HCT116 (cell line): ENCODE data around the gene TMEM184B. TPM values are rescaled to one million over a fixed set of nuclear protein-coding genes. Genes with fewer than 3 reads are reported as not detected.

Source experiments
- ATAC-seq: fragments of 200-7000 bp; cut with Tn5 transposase; 2 replicates; pipeline ENCODE4 v1.9.1; 2020; ENCODE audit warnings: mild to moderate bottlenecking, moderate library complexity
- BruUV-seq: library from RNA; stranded (reverse); fragments of 400-500 nt; replicated peaks from 2 replicates; lab custom pipeline; 2021; lab: Mats Ljungman, UMichigan
- CTCF ChIA-PET: fragments of 300-600 bp; sonication (Branson Sonifier 250); formaldehyde crosslinking; loops from one replicate; lab custom pipeline; 2021; ENCODE audit warnings: antibody characterized with exemption; lab: Charles Lee
- POLR2A ChIA-PET: fragments of 300-600, 350-600 bp; sonication (Branson Sonifier 250); formaldehyde crosslinking; loops from one replicate; lab custom pipeline; 2021; ENCODE audit warnings: antibody characterized with exemption; lab: Charles Lee
- RAD21 ChIA-PET, 2 experiments: fragments of 300-600 bp; sonication (Branson Sonifier 250); formaldehyde crosslinking; loops; one replicate each; lab custom pipeline; 2023; ENCODE audit warnings: low total read pairs in 2 of 2; ENCODE audit not compliant: uncharacterized antibody in 2 of 2, unreplicated experiment in 2 of 2, low non-redundant PET in 1 of 2; lab: Charles Lee
- DNase-seq: peaks from one replicate; pipeline ENCODE4 v3.0.0-alpha.2; 2010; ENCODE audit warnings: low read depth, low spot score
- H2AFZ ChIP-seq: fragments of 200-600 bp; shearing (Covaris generic), sonication (generic); 2 replicates; pipeline ENCODE4 v1.6.1; 2017; ENCODE audit warnings: low read depth, mixed run types, mixed read lengths, antibody characterized with exemption, low read length; ENCODE audit not compliant: poor library complexity, severe bottlenecking
- H3K27ac ChIP-seq: 2 replicates; pipeline ENCODE4 v1.5.1; 2012; ENCODE audit warnings: low read depth, low read length
- H3K27me3 ChIP-seq: fragments of 200-600 bp; sonication (generic); 2 replicates; pipeline ENCODE4 v1.6.1; 2016; ENCODE audit warnings: mixed run types, low read length, mixed read lengths; ENCODE audit not compliant: insufficient read depth
- H3K36me3 ChIP-seq, 2 experiments: fragments of 200-500 bp in 1 of 2; fragments of 200-600 bp in 1 of 2; sonication (Bioruptor generic) in 1 of 2; sonication (generic) in 1 of 2; 2 replicates each; pipeline versions ENCODE4 v1.5.1 to v1.6.1; 2014 to 2016; ENCODE audit warnings: low read length in 2 of 2, inconsistent platforms in 1 of 2, mixed read lengths in 1 of 2, mixed run types in 1 of 2; ENCODE audit not compliant: insufficient read depth in 2 of 2, control insufficient read depth in 1 of 2
- H3K4me1 ChIP-seq, 2 experiments: fragments of 200-600 bp in 1 of 2; sonication (generic) in 1 of 2; 2 replicates each; pipeline versions ENCODE4 v1.5.1 to v1.6.1; 2012 to 2017; ENCODE audit warnings: low read length in 2 of 2, inconsistent platforms in 1 of 2, mild to moderate bottlenecking in 1 of 2, mixed read lengths in 1 of 2, mixed run types in 1 of 2, moderate library complexity in 1 of 2; ENCODE audit not compliant: insufficient read depth in 2 of 2, control insufficient read depth in 1 of 2
- H3K4me2 ChIP-seq: fragments of 200-600 bp; sonication (generic); 2 replicates; pipeline ENCODE4 v1.6.1; 2017; ENCODE audit warnings: mixed run types, low read length, mixed read lengths
- H3K4me3 ChIP-seq, 2 experiments: fragments of 200-600 bp in 1 of 2; sonication (generic) in 1 of 2; replicated peaks in 1 of 2; 2 replicates each; pipeline ENCODE4 v1.5.1; 2011 to 2016; ENCODE audit warnings: low read length in 2 of 2, control low read depth in 1 of 2, low read depth in 1 of 2, mild to moderate bottlenecking in 1 of 2, mixed read lengths in 1 of 2, mixed run types in 1 of 2
- H3K79me2 ChIP-seq: fragments of 200-600 bp; sonication (generic); 2 replicates; pipeline ENCODE4 v1.6.1; 2017; ENCODE audit warnings: mild to moderate bottlenecking, mixed run types, low read length, moderate library complexity, mixed read lengths; ENCODE audit not compliant: insufficient read depth
- H3K9ac ChIP-seq: fragments of 200-600 bp; sonication (generic); 2 replicates; pipeline ENCODE4 v1.6.1; 2016; ENCODE audit warnings: low read length, mixed read lengths
- H3K9me2 ChIP-seq: fragments of 200-600 bp; sonication (generic), shearing (Covaris generic); 2 replicates; pipeline ENCODE4 v1.6.1; 2017; ENCODE audit warnings: mixed run types, mild to moderate bottlenecking, moderate library complexity; ENCODE audit not compliant: insufficient read depth
- H3K9me3 ChIP-seq, 2 experiments: fragments of 200-500 bp in 1 of 2; fragments of 200-600 bp in 1 of 2; sonication (Bioruptor generic) in 1 of 2; sonication (generic) in 1 of 2; 2 replicates each; pipeline ENCODE4 v1.6.1; 2014 to 2017; ENCODE audit warnings: low read length in 2 of 2, mixed read lengths in 2 of 2, inconsistent platforms in 1 of 2, low read depth in 1 of 2, mild to moderate bottlenecking in 1 of 2, mixed run types in 1 of 2, moderate library complexity in 1 of 2; ENCODE audit not compliant: control insufficient read depth in 1 of 2, insufficient read depth in 1 of 2
- H4K20me1 ChIP-seq: fragments of 200-600 bp; sonication (generic), shearing (Covaris generic); 2 replicates; pipeline ENCODE4 v1.6.1; 2017; ENCODE audit warnings: mixed run types, mild to moderate bottlenecking, moderate library complexity; ENCODE audit not compliant: insufficient read depth
- CBX3 ChIP-seq: IDR thresholded peaks from 2 replicates; pipeline ENCODE4 v1.6.1; 2012; ENCODE audit warnings: low read depth
- CEBPB ChIP-seq: IDR thresholded peaks from 2 replicates; pipeline ENCODE4 v1.6.1; 2012; ENCODE audit warnings: low read depth
- EGR1 ChIP-seq: IDR thresholded peaks from 2 replicates; pipeline ENCODE4 v1.6.1; 2012; ENCODE audit warnings: low read depth
- ELF1 ChIP-seq: IDR thresholded peaks from 2 replicates; pipeline ENCODE4 v1.6.1; 2012; ENCODE audit warnings: low read depth, borderline replicate concordance
- EZH2phosphoT487 ChIP-seq: fragments of 200-600 bp; IDR thresholded peaks from 2 replicates; pipeline ENCODE4 v1.6.1; 2018; ENCODE audit warnings: antibody characterized with exemption, borderline replicate concordance
- POLR2AphosphoS5 ChIP-seq: IDR thresholded peaks from 2 replicates; pipeline ENCODE4 v1.6.1; 2011; ENCODE audit warnings: mild to moderate bottlenecking, low read depth, low read length, moderate library complexity
- RAD21 ChIP-seq: IDR thresholded peaks from 2 replicates; pipeline ENCODE4 v1.6.1; 2012; ENCODE audit warnings: low read depth, mild to moderate bottlenecking
- SIN3A ChIP-seq: IDR thresholded peaks from 2 replicates; pipeline ENCODE4 v1.6.1; 2012; ENCODE audit warnings: low read depth
- SP1 ChIP-seq: IDR thresholded peaks from 2 replicates; pipeline ENCODE4 v1.6.1; 2012; ENCODE audit warnings: low read depth
- ZNF274 ChIP-seq: fragments of 200-500 bp; sonication (Bioruptor generic); IDR thresholded peaks from 2 replicates; pipeline ENCODE4 v1.6.1; 2014; ENCODE audit warnings: mild to moderate bottlenecking, low read depth, low read length, inconsistent platforms
- intact Hi-C: fragments of 100-400 bp; cut with micrococcal nuclease; formaldehyde crosslinking; loops from 2 replicates; pipeline ENCODE4 v1.10.0; 2022
- total RNA-seq: library from RNA; stranded (reverse); gene quantifications from one replicate; pipeline ENCODE4 v1.2.1, GENCODE V29; 2021; ENCODE audit not compliant: unreplicated experiment

The TMEM184B gene
- total RNA-seq, 1 experiment from 2014 or later, result 66.0 TPM

- ATAC-seq, result no peak
- Histone ChIP-seq H3K4me2 (no peak overlapping the region), H3K79me2 (peaks cover 91% of the 10 kb centered on the region), H3K27ac (no peak overlapping the region), H3K9ac (no peak overlapping the region), H3K4me3 (no peak overlapping the region), H3K9me3 (no peaks in the 10 kb centered on the region), H3K9me2 (no peaks in the 10 kb centered on the region), H3K36me3 (peaks cover 63 to 85% of the 10 kb centered on the region in 2 experiments), H3K4me1 (peaks cover 0 to 12% of the 10 kb centered on the region in 2 experiments; a peak in 1 of 4 replicates), H2AFZ (no peak overlapping the region), H4K20me1 (peaks cover 10% of the 10 kb centered on the region; the same call in 1 of the 2 replicates), H3K27me3 (no peaks in the 10 kb centered on the region)
- ChIA-PET CTCF (no interaction called here), RAD21 (no interaction called here), POLR2A (no interaction called here)
- intact Hi-C loops, result no loop called here
- BruUV-seq, result no TSS peak
- no peak for DNase-seq
- no peak for TF ChIP-seq CBX3
These were observed 28.1 kb upstream of the TMEM184B start for GRCh38 chr22:38300946-38301345.

DNA sequence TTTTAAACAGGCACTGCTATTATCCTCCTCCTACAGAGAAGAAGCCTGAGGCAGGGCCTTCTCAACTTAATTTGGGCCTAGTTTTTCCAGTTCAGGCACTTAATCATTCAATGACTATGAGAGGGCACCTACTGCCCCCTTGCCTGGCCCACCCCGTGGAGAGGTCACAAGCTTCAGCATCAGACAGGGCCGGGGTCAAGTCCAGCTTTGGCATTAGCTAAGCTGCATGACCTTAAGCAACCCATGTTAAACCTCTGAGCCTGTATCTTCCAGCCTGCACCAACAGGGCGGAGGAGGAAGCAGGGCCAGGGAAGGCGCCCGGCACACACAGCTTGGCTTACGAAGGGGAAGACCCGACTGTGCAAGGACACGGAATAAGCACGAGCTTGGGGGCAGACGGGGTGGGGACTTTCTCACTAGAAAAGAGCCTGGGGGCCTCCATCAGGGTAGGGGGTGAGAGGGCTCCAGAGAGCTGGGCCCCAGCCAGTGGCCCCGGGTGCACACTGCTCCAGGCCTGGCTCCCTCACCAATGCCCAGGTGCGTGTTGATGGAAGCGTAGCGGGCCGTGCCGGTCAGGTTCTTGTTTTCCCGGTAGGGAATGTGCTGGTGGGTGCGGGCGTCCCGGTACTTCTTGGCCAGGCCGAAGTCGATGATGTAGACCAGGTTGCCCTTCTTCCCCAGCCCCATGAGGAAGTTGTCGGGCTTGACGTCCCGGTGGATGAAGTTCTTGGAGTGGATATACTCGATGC, 27.6 kb upstream of the TMEM184B start:
- H4K20me1 ChIP-seq, result peaks cover 10% of the 10 kb centered on the region; the same call in 1 of the 2 replicates
- no peak overlapping the region for H3K4me3 ChIP-seq
- ATAC-seq (no peak), DNase-seq (no peak)
- ChIA-PET POLR2A (no interaction called here), RAD21 (no interaction called here), CTCF (no interaction called here)
- H3K9ac ChIP-seq, result no peak overlapping the region
- intact Hi-C loops, result no loop called here
- BruUV-seq, result no TSS peak
- peaks cover 63 to 89% of the 10 kb centered on the region in 2 experiments for H3K36me3 ChIP-seq
- no peak overlapping the region for H3K4me2 ChIP-seq
- peaks cover 88% of the 10 kb centered on the region for H3K79me2 ChIP-seq
- no peak overlapping the region for H2AFZ ChIP-seq
- peaks cover 0 to 11% of the 10 kb centered on the region in 2 experiments; a peak in 1 of 4 replicates for H3K4me1 ChIP-seq
- peak overlapping the region; percentile 10; the same call in 1 of the 2 replicates for H3K27ac ChIP-seq
- H3K9me3 ChIP-seq, result no peaks in the 10 kb centered on the region
- no peak for TF ChIP-seq SP1
- TF ChIP-seq ZNF274, result no peak
- no peak for TF ChIP-seq CEBPB
- TF ChIP-seq EZH2phosphoT487, result no peak
- no peak for TF ChIP-seq POLR2AphosphoS5
- TF ChIP-seq ELF1, result no peak
- no peak for TF ChIP-seq EGR1
- no peak for TF ChIP-seq RAD21
- no peak for TF ChIP-seq SIN3A
- TF ChIP-seq CBX3, result no peak
- H3K27me3 ChIP-seq, result no peaks in the 10 kb centered on the region
- H3K9me2 ChIP-seq, result no peaks in the 10 kb centered on the region
